HCT116 (cell line): ENCODE measurements around the gene CALML3. TPM values are rescaled to one million over a fixed set of nuclear protein-coding genes. Genes with fewer than 3 reads are reported as not detected.
"Not testable (repeated sequence)": the region's sequence is repeated elsewhere in the genome, so short reads cannot be mapped to it uniquely, and the experiment has no call there.

Source experiments
- ATAC-seq: fragments of 200-7000 bp; cut with Tn5 transposase; 2 replicates; pipeline ENCODE4 v1.9.1; 2020; ENCODE audit warnings: mild to moderate bottlenecking, moderate library complexity
- BruUV-seq: library from RNA; stranded (reverse); fragments of 400-500 nt; replicated peaks from 2 replicates; lab custom pipeline; 2021; lab: Mats Ljungman, UMichigan
- CTCF ChIA-PET: fragments of 300-600 bp; sonication (Branson Sonifier 250); formaldehyde crosslinking; loops from one replicate; lab custom pipeline; 2021; ENCODE audit warnings: antibody characterized with exemption; lab: Charles Lee
- POLR2A ChIA-PET: fragments of 300-600, 350-600 bp; sonication (Branson Sonifier 250); formaldehyde crosslinking; loops from one replicate; lab custom pipeline; 2021; ENCODE audit warnings: antibody characterized with exemption; lab: Charles Lee
- RAD21 ChIA-PET, 2 experiments: fragments of 300-600 bp; sonication (Branson Sonifier 250); formaldehyde crosslinking; loops; one replicate each; lab custom pipeline; 2023; ENCODE audit warnings: low total read pairs in 2 of 2; ENCODE audit not compliant: uncharacterized antibody in 2 of 2, unreplicated experiment in 2 of 2, low non-redundant PET in 1 of 2; lab: Charles Lee
- DNase-seq: peaks from one replicate; pipeline ENCODE4 v3.0.0-alpha.2; 2010; ENCODE audit warnings: low read depth, low spot score
- H2AFZ ChIP-seq: fragments of 200-600 bp; shearing (Covaris generic), sonication (generic); 2 replicates; pipeline ENCODE4 v1.6.1; 2017; ENCODE audit warnings: low read depth, mixed run types, mixed read lengths, antibody characterized with exemption, low read length; ENCODE audit not compliant: poor library complexity, severe bottlenecking
- H3K27ac ChIP-seq: 2 replicates; pipeline ENCODE4 v1.5.1; 2012; ENCODE audit warnings: low read depth, low read length
- H3K27me3 ChIP-seq: fragments of 200-600 bp; sonication (generic); 2 replicates; pipeline ENCODE4 v1.6.1; 2016; ENCODE audit warnings: mixed run types, low read length, mixed read lengths; ENCODE audit not compliant: insufficient read depth
- H3K36me3 ChIP-seq, 2 experiments: fragments of 200-500 bp in 1 of 2; fragments of 200-600 bp in 1 of 2; sonication (Bioruptor generic) in 1 of 2; sonication (generic) in 1 of 2; 2 replicates each; pipeline versions ENCODE4 v1.5.1 to v1.6.1; 2014 to 2016; ENCODE audit warnings: low read length in 2 of 2, inconsistent platforms in 1 of 2, mixed read lengths in 1 of 2, mixed run types in 1 of 2; ENCODE audit not compliant: insufficient read depth in 2 of 2, control insufficient read depth in 1 of 2
- H3K4me1 ChIP-seq, 2 experiments: fragments of 200-600 bp in 1 of 2; sonication (generic) in 1 of 2; 2 replicates each; pipeline versions ENCODE4 v1.5.1 to v1.6.1; 2012 to 2017; ENCODE audit warnings: low read length in 2 of 2, inconsistent platforms in 1 of 2, mild to moderate bottlenecking in 1 of 2, mixed read lengths in 1 of 2, mixed run types in 1 of 2, moderate library complexity in 1 of 2; ENCODE audit not compliant: insufficient read depth in 2 of 2, control insufficient read depth in 1 of 2
- H3K4me2 ChIP-seq: fragments of 200-600 bp; sonication (generic); 2 replicates; pipeline ENCODE4 v1.6.1; 2017; ENCODE audit warnings: mixed run types, low read length, mixed read lengths
- H3K4me3 ChIP-seq, 2 experiments: fragments of 200-600 bp in 1 of 2; sonication (generic) in 1 of 2; replicated peaks in 1 of 2; 2 replicates each; pipeline ENCODE4 v1.5.1; 2011 to 2016; ENCODE audit warnings: low read length in 2 of 2, control low read depth in 1 of 2, low read depth in 1 of 2, mild to moderate bottlenecking in 1 of 2, mixed read lengths in 1 of 2, mixed run types in 1 of 2
- H3K79me2 ChIP-seq: fragments of 200-600 bp; sonication (generic); 2 replicates; pipeline ENCODE4 v1.6.1; 2017; ENCODE audit warnings: mild to moderate bottlenecking, mixed run types, low read length, moderate library complexity, mixed read lengths; ENCODE audit not compliant: insufficient read depth
- H3K9ac ChIP-seq: fragments of 200-600 bp; sonication (generic); 2 replicates; pipeline ENCODE4 v1.6.1; 2016; ENCODE audit warnings: low read length, mixed read lengths
- H3K9me2 ChIP-seq: fragments of 200-600 bp; sonication (generic), shearing (Covaris generic); 2 replicates; pipeline ENCODE4 v1.6.1; 2017; ENCODE audit warnings: mixed run types, mild to moderate bottlenecking, moderate library complexity; ENCODE audit not compliant: insufficient read depth
- H3K9me3 ChIP-seq, 2 experiments: fragments of 200-500 bp in 1 of 2; fragments of 200-600 bp in 1 of 2; sonication (Bioruptor generic) in 1 of 2; sonication (generic) in 1 of 2; 2 replicates each; pipeline ENCODE4 v1.6.1; 2014 to 2017; ENCODE audit warnings: low read length in 2 of 2, mixed read lengths in 2 of 2, inconsistent platforms in 1 of 2, low read depth in 1 of 2, mild to moderate bottlenecking in 1 of 2, mixed run types in 1 of 2, moderate library complexity in 1 of 2; ENCODE audit not compliant: control insufficient read depth in 1 of 2, insufficient read depth in 1 of 2
- H4K20me1 ChIP-seq: fragments of 200-600 bp; sonication (generic), shearing (Covaris generic); 2 replicates; pipeline ENCODE4 v1.6.1; 2017; ENCODE audit warnings: mixed run types, mild to moderate bottlenecking, moderate library complexity; ENCODE audit not compliant: insufficient read depth
- ATF3 ChIP-seq: IDR thresholded peaks from 2 replicates; pipeline ENCODE4 v1.6.1; 2012
- CBX3 ChIP-seq: IDR thresholded peaks from 2 replicates; pipeline ENCODE4 v1.6.1; 2012; ENCODE audit warnings: low read depth
- EGR1 ChIP-seq: IDR thresholded peaks from 2 replicates; pipeline ENCODE4 v1.6.1; 2012; ENCODE audit warnings: low read depth
- EZH2phosphoT487 ChIP-seq: fragments of 200-600 bp; IDR thresholded peaks from 2 replicates; pipeline ENCODE4 v1.6.1; 2018; ENCODE audit warnings: antibody characterized with exemption, borderline replicate concordance
- JUND ChIP-seq: IDR thresholded peaks from 2 replicates; pipeline ENCODE4 v1.6.1; 2012
- POLR2AphosphoS5 ChIP-seq: IDR thresholded peaks from 2 replicates; pipeline ENCODE4 v1.6.1; 2011; ENCODE audit warnings: mild to moderate bottlenecking, low read depth, low read length, moderate library complexity
- SIN3A ChIP-seq: IDR thresholded peaks from 2 replicates; pipeline ENCODE4 v1.6.1; 2012; ENCODE audit warnings: low read depth
- TCF7L2 ChIP-seq: IDR thresholded peaks from 2 replicates; pipeline ENCODE4 v1.7.0; 2011; ENCODE audit warnings: borderline replicate concordance, inconsistent platforms; ENCODE audit not compliant: insufficient read depth, insufficient read length; ENCODE audit errors: extremely low read depth
- ZFX ChIP-seq: fragments of 450-650 bp; IDR thresholded peaks from 2 replicates; pipeline ENCODE4 v1.6.1; 2017
- ZNF274 ChIP-seq: fragments of 200-500 bp; sonication (Bioruptor generic); IDR thresholded peaks from 2 replicates; pipeline ENCODE4 v1.6.1; 2014; ENCODE audit warnings: mild to moderate bottlenecking, low read depth, low read length, inconsistent platforms
- intact Hi-C: fragments of 100-400 bp; cut with micrococcal nuclease; formaldehyde crosslinking; loops from 2 replicates; pipeline ENCODE4 v1.10.0; 2022
- total RNA-seq: library from RNA; stranded (reverse); gene quantifications from one replicate; pipeline ENCODE4 v1.2.1, GENCODE V29; 2021; ENCODE audit not compliant: unreplicated experiment
- TF ChIP-seq, protein P1 (sequence below): IDR thresholded peaks from 2 replicates; pipeline ENCODE4 v1.6.1; 2012
- TF ChIP-seq, protein P2 (sequence below): IDR thresholded peaks from 2 replicates; pipeline ENCODE4 v1.6.1; 2011; ENCODE audit warnings: mild to moderate bottlenecking, low read length, moderate library complexity; ENCODE audit not compliant: insufficient replicate concordance; ENCODE audit errors: extremely low read depth
- TF ChIP-seq, protein P3 (sequence below): IDR thresholded peaks from 2 replicates; pipeline ENCODE4 v1.6.1; 2012; ENCODE audit warnings: low read depth

Gene CALML3
- total RNA-seq, 1 experiment from 2014 or later, result not detected

DNA sequence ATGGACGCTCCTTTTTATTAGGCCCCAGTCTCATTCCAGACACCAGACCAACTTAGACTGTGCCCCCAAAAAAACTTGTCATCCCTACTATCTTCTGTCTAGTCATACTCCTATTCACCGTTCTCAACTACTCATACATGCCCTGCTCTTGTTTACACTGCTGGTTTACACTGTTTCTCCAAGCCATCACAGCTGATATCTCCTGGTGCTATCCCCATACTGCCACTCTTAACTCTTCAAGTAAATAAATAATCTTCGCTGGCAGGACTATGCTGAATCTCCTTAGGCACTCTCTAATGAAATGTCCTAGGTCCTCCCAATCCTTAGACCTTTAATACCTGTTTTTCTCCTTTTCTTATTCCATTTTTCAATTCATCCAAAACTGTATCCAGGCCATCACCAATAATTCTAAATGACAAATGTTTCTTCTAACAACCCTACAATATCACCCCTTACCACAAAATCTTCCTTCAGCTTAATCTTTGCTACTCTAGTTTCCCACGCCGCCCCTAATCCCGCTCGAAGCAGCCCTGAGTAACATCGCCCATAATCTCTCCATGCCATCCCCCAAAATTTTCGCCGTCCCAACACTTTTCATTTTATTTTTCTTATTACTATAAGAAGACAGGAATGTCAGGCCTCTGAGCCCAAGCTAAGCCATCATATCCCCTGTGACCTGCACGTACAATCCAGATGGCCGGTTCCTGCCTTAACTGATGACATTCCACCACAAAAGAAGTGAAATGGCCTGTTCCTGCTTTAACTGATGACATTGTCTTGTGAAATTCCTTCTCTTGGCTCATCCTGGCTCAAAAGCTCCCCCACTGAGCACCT, 48.6 kb upstream of the CALML3 start:
- H3K4me2 ChIP-seq, RAD21 ChIA-PET, H3K36me3 ChIP-seq, H4K20me1 ChIP-seq, ATAC-seq, H3K9me3 ChIP-seq, H3K27ac ChIP-seq, CTCF ChIA-PET, H3K4me3 ChIP-seq, H2AFZ ChIP-seq, H3K9ac ChIP-seq, H3K79me2 ChIP-seq, H3K4me1 ChIP-seq, DNase-seq, H3K27me3 ChIP-seq, BruUV-seq, H3K9me2 ChIP-seq, intact Hi-C loops, POLR2A ChIA-PET: not testable (repeated sequence)

- DNase-seq, result no peak
- no TSS peak for BruUV-seq
- ChIA-PET RAD21 (no interaction called here), POLR2A (no interaction called here), CTCF (no interaction called here)
- Histone ChIP-seq H3K4me2 (no peak overlapping the region), H3K27ac (no peak overlapping the region), H3K9ac (no peak overlapping the region), H3K9me3 (no peaks in the 10 kb centered on the region), H3K9me2 (no peaks in the 10 kb centered on the region), H4K20me1 (no peaks in the 10 kb centered on the region), H3K4me1 (no peaks in the 10 kb centered on the region), H3K4me3 (no peak overlapping the region), H3K27me3 (no peaks in the 10 kb centered on the region), H2AFZ (no peak overlapping the region), H3K79me2 (no peaks in the 10 kb centered on the region), H3K36me3 (no peaks in the 10 kb centered on the region)
- intact Hi-C loops, result no loop called here
- no peak for ATAC-seq
- TF ChIP-seq CBX3 (no peak), JUND (no peak), TCF7L2 (no peak), ZNF274 (no peak), ZFX (no peak), EZH2phosphoT487 (no peak), POLR2AphosphoS5 (no peak), SIN3A (no peak), EGR1 (no peak), ATF3 (no peak)
- TF ChIP-seq, protein P1, sequence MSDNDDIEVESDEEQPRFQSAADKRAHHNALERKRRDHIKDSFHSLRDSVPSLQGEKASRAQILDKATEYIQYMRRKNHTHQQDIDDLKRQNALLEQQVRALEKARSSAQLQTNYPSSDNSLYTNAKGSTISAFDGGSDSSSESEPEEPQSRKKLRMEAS, result no peak
- TF ChIP-seq, protein P2, sequence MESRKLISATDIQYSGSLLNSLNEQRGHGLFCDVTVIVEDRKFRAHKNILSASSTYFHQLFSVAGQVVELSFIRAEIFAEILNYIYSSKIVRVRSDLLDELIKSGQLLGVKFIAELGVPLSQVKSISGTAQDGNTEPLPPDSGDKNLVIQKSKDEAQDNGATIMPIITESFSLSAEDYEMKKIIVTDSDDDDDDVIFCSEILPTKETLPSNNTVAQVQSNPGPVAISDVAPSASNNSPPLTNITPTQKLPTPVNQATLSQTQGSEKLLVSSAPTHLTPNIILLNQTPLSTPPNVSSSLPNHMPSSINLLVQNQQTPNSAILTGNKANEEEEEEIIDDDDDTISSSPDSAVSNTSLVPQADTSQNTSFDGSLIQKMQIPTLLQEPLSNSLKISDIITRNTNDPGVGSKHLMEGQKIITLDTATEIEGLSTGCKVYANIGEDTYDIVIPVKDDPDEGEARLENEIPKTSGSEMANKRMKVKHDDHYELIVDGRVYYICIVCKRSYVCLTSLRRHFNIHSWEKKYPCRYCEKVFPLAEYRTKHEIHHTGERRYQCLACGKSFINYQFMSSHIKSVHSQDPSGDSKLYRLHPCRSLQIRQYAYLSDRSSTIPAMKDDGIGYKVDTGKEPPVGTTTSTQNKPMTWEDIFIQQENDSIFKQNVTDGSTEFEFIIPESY, result no peak
- TF ChIP-seq, protein P3, sequence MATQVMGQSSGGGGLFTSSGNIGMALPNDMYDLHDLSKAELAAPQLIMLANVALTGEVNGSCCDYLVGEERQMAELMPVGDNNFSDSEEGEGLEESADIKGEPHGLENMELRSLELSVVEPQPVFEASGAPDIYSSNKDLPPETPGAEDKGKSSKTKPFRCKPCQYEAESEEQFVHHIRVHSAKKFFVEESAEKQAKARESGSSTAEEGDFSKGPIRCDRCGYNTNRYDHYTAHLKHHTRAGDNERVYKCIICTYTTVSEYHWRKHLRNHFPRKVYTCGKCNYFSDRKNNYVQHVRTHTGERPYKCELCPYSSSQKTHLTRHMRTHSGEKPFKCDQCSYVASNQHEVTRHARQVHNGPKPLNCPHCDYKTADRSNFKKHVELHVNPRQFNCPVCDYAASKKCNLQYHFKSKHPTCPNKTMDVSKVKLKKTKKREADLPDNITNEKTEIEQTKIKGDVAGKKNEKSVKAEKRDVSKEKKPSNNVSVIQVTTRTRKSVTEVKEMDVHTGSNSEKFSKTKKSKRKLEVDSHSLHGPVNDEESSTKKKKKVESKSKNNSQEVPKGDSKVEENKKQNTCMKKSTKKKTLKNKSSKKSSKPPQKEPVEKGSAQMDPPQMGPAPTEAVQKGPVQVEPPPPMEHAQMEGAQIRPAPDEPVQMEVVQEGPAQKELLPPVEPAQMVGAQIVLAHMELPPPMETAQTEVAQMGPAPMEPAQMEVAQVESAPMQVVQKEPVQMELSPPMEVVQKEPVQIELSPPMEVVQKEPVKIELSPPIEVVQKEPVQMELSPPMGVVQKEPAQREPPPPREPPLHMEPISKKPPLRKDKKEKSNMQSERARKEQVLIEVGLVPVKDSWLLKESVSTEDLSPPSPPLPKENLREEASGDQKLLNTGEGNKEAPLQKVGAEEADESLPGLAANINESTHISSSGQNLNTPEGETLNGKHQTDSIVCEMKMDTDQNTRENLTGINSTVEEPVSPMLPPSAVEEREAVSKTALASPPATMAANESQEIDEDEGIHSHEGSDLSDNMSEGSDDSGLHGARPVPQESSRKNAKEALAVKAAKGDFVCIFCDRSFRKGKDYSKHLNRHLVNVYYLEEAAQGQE, result no peak
Observed at GRCh38 chr10:5476918-5477525, 47.7 kb upstream of the CALML3 start.
